Caki2 (cell line): ENCODE data around the gene DDX39A. TPM values are rescaled to one million over a fixed set of nuclear protein-coding genes. Genes with fewer than 3 reads are reported as not detected.
"Not testable (repeated sequence)": the region's sequence is repeated elsewhere in the genome, so short reads cannot be mapped to it uniquely, and the experiment has no call there.

Experiments used
- DNase-seq: peaks from one replicate; pipeline ENCODE4 v3.0.0-alpha.2; 2015; ENCODE audit warnings: low read depth
- in situ Hi-C: cut with HindIII; loops from 2 replicates; pipeline ENCODE4 v1.10.0; 2016; ENCODE audit warnings: low sequenced_read_pairs, low pct_unique_long_range_greater_than_20kb, mixed read lengths
- total RNA-seq: library from RNA; depleted of rRNA; stranded (reverse); fragments of >200 nt; shearing (Covaris generic); gene quantifications from 2 replicates; pipeline ENCODE4 v1.2.3, GENCODE V29; 2014; ENCODE audit warnings: low replicate concordance; rRNA removed

The DDX39A gene
- total RNA-seq, 1 experiment from 2014 or later: 194 TPM

DNA sequence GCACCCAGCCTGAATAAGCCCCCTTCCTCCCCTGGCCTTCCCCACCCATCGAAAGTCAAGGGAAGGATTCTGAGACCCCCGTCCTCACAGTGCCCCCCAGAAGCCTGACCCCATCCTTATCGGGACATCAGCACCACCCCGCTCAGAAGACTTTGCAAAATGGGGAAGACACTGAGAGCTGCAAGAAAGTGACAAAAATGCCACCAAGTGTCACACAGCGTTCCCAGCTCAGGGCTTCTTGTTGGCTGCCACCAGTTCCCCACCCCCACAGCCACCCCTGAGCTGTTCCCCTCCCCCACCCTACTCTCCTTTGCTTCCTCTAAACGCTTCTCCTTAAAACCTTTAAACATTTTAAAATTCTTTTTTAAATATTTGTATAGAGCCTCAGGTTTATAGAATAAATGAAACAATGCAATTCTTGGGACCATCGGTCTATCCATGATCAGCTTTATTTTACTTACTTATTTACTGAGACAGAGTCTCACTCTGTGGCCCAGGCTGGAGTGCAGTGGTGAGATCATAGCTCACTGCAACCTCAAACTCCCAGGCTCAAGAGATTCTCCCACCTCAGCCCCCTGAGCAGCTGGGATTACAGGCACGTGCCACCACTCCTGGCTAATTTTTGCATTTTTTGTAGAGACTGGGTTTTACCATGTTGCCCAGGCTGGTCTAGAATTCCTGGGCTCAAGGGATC is 46.6 kb downstream of the DDX39A start:
- DNase-seq, in situ Hi-C loops: not testable (repeated sequence)

GRCh38 chr19:14371301-14371821 is 47.8 kb downstream of the DDX39A start:
- in situ Hi-C loops: no loop called here
- DNase-seq: no peak

- in situ Hi-C loops: no loop called here
- DNase-seq: no peak
These were observed 48.2 kb downstream of the DDX39A start for GRCh38 chr19:14370940-14371280.

GRCh38 chr19:14370169-14370939 is 48.8 kb downstream of the DDX39A start:
- in situ Hi-C loops: no loop called here
- peak; percentile 54 for DNase-seq

DNA sequence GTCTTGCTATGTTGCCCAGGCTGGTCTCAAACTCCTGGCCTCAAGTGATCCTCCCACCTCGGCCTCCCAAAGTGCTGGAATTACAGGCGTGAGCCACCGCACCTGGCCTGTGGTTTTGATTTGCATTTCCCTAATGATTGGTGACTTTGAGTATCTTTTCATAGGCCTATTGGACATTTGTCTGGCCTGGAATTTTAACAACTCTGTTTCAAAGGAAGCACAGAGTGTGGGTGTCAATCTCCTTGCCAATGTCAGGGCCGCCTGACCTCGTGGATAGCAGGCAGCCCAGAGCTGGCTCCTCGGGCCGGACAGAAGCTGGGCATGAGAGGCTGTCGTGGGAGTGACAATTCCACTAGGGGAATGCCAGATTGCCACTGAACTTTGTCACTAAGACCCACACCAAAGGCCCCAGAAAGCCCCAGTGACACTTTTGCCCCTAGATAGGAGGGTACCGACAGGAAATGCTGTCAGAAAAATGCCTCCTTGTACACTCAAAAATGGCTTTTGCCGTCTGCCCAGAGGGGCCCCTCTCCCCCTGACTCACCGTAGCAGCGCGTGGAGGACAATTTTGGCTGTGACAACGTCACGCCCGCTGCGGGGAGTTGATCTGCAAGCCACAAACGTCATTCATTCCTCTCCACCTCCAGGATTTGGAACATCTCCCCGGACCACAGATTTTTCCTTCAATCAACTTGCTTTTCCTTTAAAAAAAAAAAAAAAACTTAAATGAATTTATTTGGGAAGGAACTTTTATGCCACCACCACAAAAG is 49.6 kb downstream of the DDX39A start:
- in situ Hi-C loops: no loop called here
- DNase-seq: no peak

DNA sequence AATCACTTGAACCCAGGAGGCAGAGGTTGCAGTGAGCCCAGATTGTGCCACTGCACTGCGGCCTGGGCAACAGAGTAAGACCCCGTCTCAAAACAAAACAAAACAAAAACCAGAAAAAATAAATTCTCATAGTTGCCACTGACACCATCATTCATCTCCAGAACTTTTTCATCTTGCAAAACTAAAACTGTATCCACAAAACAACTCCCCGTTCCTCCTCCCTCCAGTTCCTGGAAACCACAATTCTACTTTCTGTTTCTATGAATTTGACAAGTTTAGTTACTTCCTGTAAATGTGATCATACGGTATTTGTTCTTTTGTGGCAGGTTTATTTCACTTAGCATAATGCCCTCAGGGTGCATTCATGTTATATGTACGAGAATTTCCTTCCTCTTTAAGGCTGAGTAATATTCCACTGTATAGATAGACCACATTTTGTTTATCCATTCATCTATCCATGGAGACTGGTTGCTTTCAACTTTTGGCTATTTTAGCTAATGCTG is 51.1 kb downstream of the DDX39A start:
- no peak for DNase-seq
- in situ Hi-C loops: no loop called here

- DNase-seq: no peak
- in situ Hi-C loops: no loop called here
These were observed 52.1 kb downstream of the DDX39A start for GRCh38 chr19:14367016-14367415.

GRCh38 chr19:14366529-14366928 is 52.6 kb downstream of the DDX39A start:
- in situ Hi-C loops: no loop called here
- peak; percentile 90 for DNase-seq

- in situ Hi-C loops: not testable (repeated sequence)
These were observed 55.1 kb downstream of the DDX39A start for GRCh38 chr19:14364098-14364443.

DNA sequence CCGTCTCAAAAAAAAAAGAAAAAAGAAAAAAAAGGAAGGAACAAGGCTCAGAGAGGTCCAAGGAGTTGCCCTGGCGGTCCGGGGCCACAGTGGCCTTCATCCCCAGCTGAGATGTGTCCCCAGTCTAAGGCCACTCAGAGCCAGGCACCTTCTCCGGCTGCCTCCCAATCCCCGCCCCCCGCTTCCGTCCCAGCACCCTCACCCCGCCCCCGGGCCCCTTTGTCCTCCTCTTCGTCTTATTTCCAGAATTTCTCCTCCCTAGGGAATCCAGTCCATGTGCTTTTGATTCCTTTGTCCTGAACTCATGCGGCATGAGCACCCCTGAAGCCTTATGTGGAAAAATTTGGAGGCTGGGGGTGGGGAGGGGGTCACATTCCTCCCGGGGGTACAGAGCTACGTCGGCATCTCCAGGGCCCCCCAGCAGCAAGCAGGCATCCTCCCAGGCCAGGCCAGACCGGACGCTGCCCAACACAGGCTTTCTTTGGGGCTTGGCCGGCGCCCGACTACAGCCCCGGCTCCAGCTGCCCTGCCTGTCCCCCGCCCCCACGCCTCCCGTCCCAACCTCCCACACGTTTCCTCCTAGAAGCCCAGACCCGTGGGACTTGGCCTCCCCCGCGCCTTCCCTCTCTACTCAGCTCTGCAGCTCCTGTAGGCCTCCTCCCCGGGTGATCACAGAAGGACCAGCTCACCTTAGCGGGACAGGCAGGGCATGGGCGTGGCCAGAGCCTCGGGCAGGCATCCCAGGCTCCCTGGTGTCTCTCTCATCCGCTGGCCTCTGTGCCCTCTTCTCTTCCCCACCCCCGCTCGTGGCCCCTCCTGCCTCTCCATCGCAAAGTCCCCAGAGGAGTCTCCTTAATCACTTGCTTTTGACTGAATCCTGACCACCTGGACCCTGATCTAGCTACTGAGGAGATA is 55.7 kb downstream of the DDX39A start:
- in situ Hi-C loops: no loop called here
- no peak for DNase-seq

More at GRCh38 chr19:14364098-14364443, 55.1 kb downstream of the DDX39A start:
- not testable (repeated sequence) for DNase-seq

GRCh38 chr19:14361824-14362223 is 57.3 kb downstream of the DDX39A start:
- peak; percentile 35 for DNase-seq

More at GRCh38 chr19:14361824-14362223, 57.3 kb downstream of the DDX39A start:
- in situ Hi-C loops: no loop called here

Other genes with a start within 250 kb of the DDX39A start
- 2.4 and 4.1 TPM in 2 replicates for gene ADGRL1, start 213.2 kb downstream of the DDX39A start, total RNA-seq
- 80.1 and 111 TPM in 2 replicates for gene ADGRE5, start 37.9 kb downstream of the DDX39A start, total RNA-seq
- 198 and 223 TPM in 2 replicates for gene PKN1, start 14.0 kb upstream of the DDX39A start, total RNA-seq
- gene PTGER1, start 56.0 kb upstream of the DDX39A start, total RNA-seq: 0.24 TPM in 1 of 2 replicates, not detected in the other
- 321 and 340 TPM in 2 replicates for gene GIPC1, start 76.8 kb upstream of the DDX39A start, total RNA-seq
- gene DNAJB1, start 99.1 kb upstream of the DDX39A start, total RNA-seq: 160 and 173 TPM in 2 replicates
- 169 and 181 TPM in 2 replicates for gene TECR, start 110.3 kb upstream of the DDX39A start, total RNA-seq
- gene NDUFB7, start 152.7 kb upstream of the DDX39A start, total RNA-seq: 350 and 590 TPM in 2 replicates
- not detected in 2 replicates for gene CLEC17A, start 163.7 kb upstream of the DDX39A start, total RNA-seq